ENCODE measurements around the gene SHCBP1. TPM values are rescaled to one million over a fixed set of nuclear protein-coding genes. Genes with fewer than 3 reads are reported as not detected.

Gene SHCBP1
- total RNA-seq, 4 donors from 2014 or later: 0.31 to 4.1 (median 0.86) TPM

GRCh38 chr16:46621934-46622676, 926 bp upstream of the SHCBP1 start:
- Histone ChIP-seq H3K4me3 (no peak overlapping the region), H3K9me3 (no peaks in the 10 kb centered on the region), H3K4me1 (peaks cover 0 to 19% (median 7%) of the 10 kb centered on the region in 3 donors), H3K27me3 (peaks cover 6% of the 10 kb centered on the region), H3K27ac (no peak overlapping the region), H3K36me3 (no peaks in the 10 kb centered on the region)
- ATAC-seq: no peak
- 80 to 98% methylated on average over 5 of the region's 7 CpGs for WGBS, 2 donors (ENCODE audit: low coverage in 1 of 2)
- TF ChIP-seq POLR2A (IDR thresholded peaks at IDR 0.05): no peak
- TF ChIP-seq EP300 (IDR thresholded peaks at IDR 0.05): no peak
- TF ChIP-seq CTCF (IDR thresholded peaks at IDR 0.05): no peak
- TF ChIP-seq POLR2AphosphoS5 (IDR thresholded peaks at IDR 0.05): no peak

GRCh38 chr16:46620266-46621005, 743 bp downstream of the SHCBP1 start:
- H3K27ac ChIP-seq: peak overlapping the region in 1 of 4 donors; percentile 21
- 4 to 40% methylated on average over 1 to 11 of the region's 11 CpGs for WGBS, 2 donors (ENCODE audit: low coverage in 1 of 2)
- ATAC-seq: no peak
- H3K4me1 ChIP-seq: peaks cover 0 to 19% (median 7%) of the 10 kb centered on the region in 3 donors
- peaks cover 6% of the 10 kb centered on the region for H3K27me3 ChIP-seq
- no peaks in the 10 kb centered on the region for H3K9me3 ChIP-seq
- TF ChIP-seq POLR2A (IDR thresholded peaks at IDR 0.05): no peak
- TF ChIP-seq CTCF (IDR thresholded peaks at IDR 0.05): no peak
- TF ChIP-seq POLR2AphosphoS5 (IDR thresholded peaks at IDR 0.05): no peak
- no peak for TF ChIP-seq EP300 (IDR thresholded peaks at IDR 0.05)
- H3K36me3 ChIP-seq: no peaks in the 10 kb centered on the region
- peak overlapping the region; percentile 13 to 60 for H3K4me3 ChIP-seq

GRCh38 chr16:46618516-46618915, 2.7 kb downstream of the SHCBP1 start:
- ATAC-seq: no peak
- no peaks in the 10 kb centered on the region for H3K9me3 ChIP-seq
- TF ChIP-seq CTCF (IDR thresholded peaks at IDR 0.05) (no peak), EP300 (IDR thresholded peaks at IDR 0.05) (no peak), POLR2AphosphoS5 (IDR thresholded peaks at IDR 0.05) (no peak), POLR2A (IDR thresholded peaks at IDR 0.05) (no peak)
- no peak overlapping the region for H3K4me3 ChIP-seq
- peaks cover 6% of the 10 kb centered on the region for H3K27me3 ChIP-seq
- no peak overlapping the region for H3K27ac ChIP-seq
- no peaks in the 10 kb centered on the region for H3K36me3 ChIP-seq
- H3K4me1 ChIP-seq: peaks cover 0 to 19% (median 7%) of the 10 kb centered on the region in 3 donors
- WGBS, 2 donors (ENCODE audit: low coverage in 1 of 2): 95 to 98% methylated on average over 3 to 4 of the region's 4 CpGs

- whole genome bisulfite sequencing, 2 donors (ENCODE audit: low coverage in 1 of 2): 34 to 38% methylated on average over 4 of the region's 4 CpGs
- no peaks in the 10 kb centered on the region for H3K4me1 ChIP-seq
- ATAC-seq: no peak
These were observed 7.2 kb downstream of the SHCBP1 start for GRCh38 chr16:46614006-46614405.

GRCh38 chr16:46613352-46613751, 7.8 kb downstream of the SHCBP1 start:
- Histone ChIP-seq H3K27ac (no peak overlapping the region), H3K36me3 (no peaks in the 10 kb centered on the region), H3K9me3 (no peaks in the 10 kb centered on the region), H3K27me3 (no peaks in the 10 kb centered on the region), H3K4me1 (no peaks in the 10 kb centered on the region), H3K4me3 (no peak overlapping the region)
- ATAC-seq: no peak
- no peak for TF ChIP-seq POLR2A (IDR thresholded peaks at IDR 0.05)
- TF ChIP-seq CTCF (IDR thresholded peaks at IDR 0.05): no peak
- TF ChIP-seq POLR2AphosphoS5 (IDR thresholded peaks at IDR 0.05): no peak
- no peak for TF ChIP-seq EP300 (IDR thresholded peaks at IDR 0.05)
- WGBS, 2 donors (ENCODE audit: low coverage in 1 of 2): 53 to 64% methylated on average over 2 of the region's 2 CpGs

More at GRCh38 chr16:46614006-46614405, 7.2 kb downstream of the SHCBP1 start:
- no peak for TF ChIP-seq EP300 (IDR thresholded peaks at IDR 0.05)
- Histone ChIP-seq H3K27ac (no peak overlapping the region), H3K9me3 (no peaks in the 10 kb centered on the region), H3K36me3 (no peaks in the 10 kb centered on the region), H3K27me3 (no peaks in the 10 kb centered on the region), H3K4me3 (no peak overlapping the region)

Measured in gastroesophageal sphincter (tissue), 4 donors.